Activated T-cell treated with anti-CD3 and anti-CD28 coated beads, Interleukin-2, amount 50 U/mL, for 1 hour (primary cell): ENCODE measurements around the gene C16orf87.
A peak's percentile ranks its signal among the peaks of the same experiment; 100 is the strongest.
"Not testable (repeated sequence)": the region's sequence is repeated elsewhere in the genome, so short reads cannot be mapped to it uniquely, and the experiment has no call there.

Source experiments
- DNase-seq: peaks from one replicate; pipeline ENCODE4 v3.0.0-alpha.2; 2020

The C16orf87 gene

GRCh38 chr16:46793841-46794240 is 37.1 kb downstream of the C16orf87 start:
- DNase-seq: no peak

- no peak for DNase-seq
Observed at GRCh38 chr16:46790599-46791270, 40.2 kb downstream of the C16orf87 start.

- DNase-seq: peak; percentile 84
Observed at GRCh38 chr16:46789499-46790414, 41.2 kb downstream of the C16orf87 start.

DNA sequence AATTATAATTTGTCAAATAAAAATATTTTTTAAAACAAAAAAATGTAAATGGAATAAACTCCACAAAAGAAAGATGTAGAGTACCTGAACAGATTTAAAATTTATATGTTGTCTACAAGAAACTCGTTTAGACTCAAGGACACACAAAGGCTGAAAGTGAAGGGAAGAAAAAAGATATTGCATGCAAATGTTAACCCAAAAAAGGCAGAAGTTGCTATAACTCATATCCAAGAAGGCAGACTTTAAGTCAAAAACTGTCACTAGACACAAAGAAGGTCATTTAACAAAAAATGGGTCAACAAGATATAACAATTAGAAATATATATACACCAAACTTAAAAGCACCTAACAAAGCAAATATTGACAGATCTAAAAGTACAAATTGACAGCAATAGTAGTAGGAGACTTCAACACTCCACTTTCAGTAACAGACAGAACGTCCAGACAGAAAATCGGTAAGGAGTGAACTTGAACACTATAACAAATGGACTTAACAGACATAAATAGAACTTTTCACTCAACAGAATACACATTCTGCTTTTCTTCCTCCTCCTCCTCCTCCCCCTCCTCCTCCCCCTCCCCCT is 42.0 kb downstream of the C16orf87 start:
- DNase-seq: no peak

DNA sequence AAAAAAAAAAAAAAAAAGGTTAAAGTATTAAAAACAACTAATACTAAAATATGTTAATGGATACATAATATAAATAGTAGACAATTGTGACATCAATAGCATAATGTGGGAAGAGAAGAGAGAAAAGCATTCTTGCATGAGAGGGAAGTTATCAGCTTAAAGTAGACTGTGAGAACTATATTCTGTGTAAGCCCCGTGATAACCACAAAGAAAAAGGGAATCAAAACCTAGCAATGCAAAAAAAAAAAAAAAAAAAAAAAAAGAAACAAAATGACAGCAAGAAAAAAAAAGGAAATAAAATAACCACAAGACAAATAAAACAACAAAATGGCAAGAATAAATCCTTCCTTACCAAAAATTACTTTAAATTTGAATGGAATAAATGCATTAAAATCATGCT is 43.1 kb downstream of the C16orf87 start:
- no peak for DNase-seq

GRCh38 chr16:46785076-46785845 is 45.7 kb downstream of the C16orf87 start:
- no peak for DNase-seq

- DNase-seq: not testable (repeated sequence)
Observed at GRCh38 chr16:46784569-46784968, 46.4 kb downstream of the C16orf87 start.

- no peak for DNase-seq
Observed at GRCh38 chr16:46783800-46784199, 47.2 kb downstream of the C16orf87 start.

- DNase-seq: no peak
Observed at GRCh38 chr16:46782320-46782719, 48.7 kb downstream of the C16orf87 start.

DNA sequence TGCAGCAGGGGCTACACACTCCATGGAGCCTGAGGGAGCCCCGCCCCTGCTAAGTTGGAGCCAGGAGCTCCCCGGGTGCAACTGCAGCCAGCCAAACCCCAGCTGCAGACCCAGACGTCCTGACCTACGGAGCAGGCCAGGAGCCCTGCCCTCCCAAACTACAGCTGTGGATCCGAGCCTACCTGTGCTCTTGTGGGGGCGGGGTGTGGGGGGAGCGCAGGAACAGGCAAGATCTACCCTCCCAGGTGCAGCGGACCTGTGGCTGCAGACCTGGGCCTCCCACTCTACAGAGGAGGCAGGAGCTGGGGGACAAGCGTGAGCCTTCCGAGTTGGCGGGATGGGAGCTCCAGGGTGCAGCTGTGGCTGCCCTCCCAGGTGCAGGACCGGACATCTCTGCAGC is 53.2 kb downstream of the C16orf87 start:
- DNase-seq: no peak

- DNase-seq: no peak
Observed at GRCh38 chr16:46775214-46775613, 55.8 kb downstream of the C16orf87 start.

GRCh38 chr16:46774743-46775177 is 56.2 kb downstream of the C16orf87 start:
- no peak for DNase-seq

DNA sequence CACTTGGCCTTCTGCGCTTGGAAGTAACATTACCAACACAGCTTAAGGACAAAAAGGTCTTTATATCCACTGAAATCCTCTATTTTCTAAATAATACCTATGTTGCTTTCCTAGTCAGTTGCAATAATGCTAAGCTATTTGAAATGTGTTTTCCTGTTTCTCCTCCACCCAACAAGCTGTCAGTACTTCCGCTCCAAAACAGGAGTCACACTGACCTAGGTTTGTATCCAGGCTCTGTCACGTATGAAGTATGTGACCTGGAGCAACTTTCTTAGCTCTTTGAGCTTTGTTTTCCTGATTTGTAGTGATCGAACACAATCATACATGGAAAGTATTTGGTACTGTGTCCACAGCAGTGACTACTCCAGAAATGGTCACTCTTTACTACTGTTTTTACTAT is 58.5 kb downstream of the C16orf87 start:
- DNase-seq: no peak

DNA sequence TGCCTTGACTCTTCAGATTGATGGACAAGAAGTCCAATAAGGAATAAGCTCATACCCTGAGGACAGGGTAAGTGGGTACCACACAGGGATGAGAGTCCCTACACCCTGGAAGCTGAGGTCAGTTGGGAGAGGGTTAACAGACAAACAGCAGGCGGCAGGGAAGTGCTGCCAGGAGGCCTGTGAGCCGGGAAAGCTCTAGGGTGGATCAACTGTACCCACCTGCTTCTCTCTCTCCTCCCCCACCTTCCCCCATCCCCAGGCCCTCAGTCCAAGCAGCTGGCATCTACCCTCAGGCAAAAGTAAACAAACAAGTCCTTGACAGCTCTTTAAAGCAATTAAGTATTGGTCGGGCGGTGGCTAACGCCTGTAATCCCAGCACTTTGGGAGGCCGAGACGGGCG is 62.2 kb downstream of the C16orf87 start:
- no peak for DNase-seq

DNA sequence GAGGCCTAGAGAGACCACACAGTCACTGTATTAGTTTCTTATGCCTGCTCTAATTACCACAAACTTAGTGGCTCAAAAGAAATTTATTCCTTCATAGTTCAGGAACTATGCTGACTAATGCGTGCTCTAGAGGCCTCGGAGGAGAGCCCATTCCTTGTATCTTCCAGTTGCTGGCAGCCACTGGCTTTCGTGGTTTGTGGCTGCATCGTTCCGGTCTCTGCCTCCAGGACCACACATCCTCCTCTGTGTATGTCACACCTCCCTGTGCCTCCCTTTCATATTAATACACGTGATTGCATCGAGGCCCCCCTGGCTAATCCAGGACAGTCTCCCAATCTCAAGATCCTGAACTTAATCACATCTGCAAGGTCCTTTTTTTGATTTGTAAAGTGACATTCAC is 65.9 kb downstream of the C16orf87 start:
- no peak for DNase-seq

- no peak for DNase-seq
Observed at GRCh38 chr16:46763147-46763546, 67.8 kb downstream of the C16orf87 start.

DNA sequence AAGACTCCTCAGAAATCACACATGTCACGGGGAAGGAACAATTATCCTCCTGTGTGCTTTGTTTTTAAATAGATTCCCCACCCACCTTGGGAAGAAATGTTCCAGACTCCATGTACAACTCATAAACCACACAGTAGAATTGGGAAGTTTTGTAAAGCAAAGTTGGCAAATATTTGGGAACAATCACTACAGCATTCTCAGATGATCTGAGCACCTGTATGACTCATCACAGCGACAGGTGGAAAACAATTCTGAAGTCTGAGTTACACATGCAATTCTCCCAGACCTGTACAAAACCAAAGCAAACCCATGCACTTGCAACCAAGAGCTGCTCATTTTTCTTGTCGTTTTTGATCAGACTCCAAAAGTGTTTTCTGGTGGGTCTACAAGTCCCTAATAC is 68.4 kb downstream of the C16orf87 start:
- no peak for DNase-seq

DNA sequence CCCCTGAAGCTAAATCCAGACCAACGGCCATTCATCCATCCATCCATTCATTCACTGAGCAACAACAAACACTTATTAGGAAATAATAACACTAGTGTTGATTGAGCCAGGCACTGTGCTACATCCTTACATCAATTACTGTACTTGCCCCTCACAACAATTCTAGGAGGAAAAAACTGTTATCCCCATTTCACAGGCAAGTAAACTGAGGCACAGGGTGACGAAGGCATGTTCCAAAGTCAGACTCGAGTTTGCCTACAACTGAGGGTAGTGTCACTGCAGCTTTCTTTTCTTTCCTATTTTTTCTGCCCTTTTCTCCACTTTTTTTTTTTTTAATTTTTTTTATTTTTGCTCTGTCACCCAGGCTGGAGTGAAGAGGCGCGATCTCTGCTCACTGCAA is 71.7 kb downstream of the C16orf87 start:
- DNase-seq: no peak

DNA sequence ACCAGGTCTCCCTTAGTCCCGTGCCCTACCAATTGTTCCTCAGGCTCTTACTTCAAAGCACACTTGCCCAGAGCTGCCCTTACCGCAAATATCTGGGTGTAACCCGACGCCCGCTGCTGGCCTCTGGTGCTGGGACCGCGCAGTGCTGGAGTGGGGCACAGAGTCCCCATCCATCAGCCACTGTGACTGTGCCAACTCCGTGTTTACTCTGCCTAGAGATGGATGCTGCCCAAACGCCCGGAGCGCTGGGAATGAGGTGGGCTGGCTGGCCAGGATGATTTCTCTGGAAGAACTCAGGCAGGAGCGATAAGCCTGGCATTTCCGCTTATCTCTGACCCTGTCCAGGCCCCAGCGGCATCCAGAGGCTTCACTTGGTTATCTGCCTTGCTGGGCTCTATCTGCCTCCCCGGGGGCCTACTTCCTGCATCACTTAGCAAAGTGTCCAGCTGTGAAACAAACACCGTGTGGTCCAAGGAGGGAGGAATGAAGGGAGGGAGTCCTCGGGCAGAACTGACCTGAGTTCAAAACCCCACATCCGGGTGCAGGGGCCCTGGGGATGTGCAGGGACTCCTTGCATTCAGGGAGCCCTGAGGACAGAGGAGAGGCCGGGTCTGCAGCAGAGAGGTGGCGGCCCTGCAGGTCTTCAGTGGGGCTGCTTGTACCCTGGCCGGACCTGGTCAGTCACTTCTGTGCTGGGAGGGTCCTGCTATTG is 73.5 kb downstream of the C16orf87 start:
- DNase-seq: no peak

DNA sequence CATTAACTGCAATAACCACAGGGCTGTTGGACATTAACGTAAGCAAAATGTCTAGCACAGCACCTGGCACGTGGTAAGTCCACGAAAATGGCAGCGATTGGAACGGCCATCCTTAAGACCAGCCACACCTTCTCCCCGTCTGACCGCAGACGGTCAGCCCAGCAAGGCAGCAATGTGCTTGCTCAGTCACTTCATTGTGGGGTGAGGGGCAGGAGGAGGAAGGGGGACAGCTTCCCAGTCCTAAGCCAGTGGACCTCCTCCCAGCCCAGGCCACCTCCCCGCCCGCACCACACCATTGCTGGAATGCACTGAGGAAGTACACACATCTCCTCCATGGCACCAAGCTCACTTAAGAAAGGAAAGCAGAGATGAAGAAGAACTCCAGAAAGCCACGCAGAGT is 74.2 kb downstream of the C16orf87 start:
- no peak for DNase-seq

DNA sequence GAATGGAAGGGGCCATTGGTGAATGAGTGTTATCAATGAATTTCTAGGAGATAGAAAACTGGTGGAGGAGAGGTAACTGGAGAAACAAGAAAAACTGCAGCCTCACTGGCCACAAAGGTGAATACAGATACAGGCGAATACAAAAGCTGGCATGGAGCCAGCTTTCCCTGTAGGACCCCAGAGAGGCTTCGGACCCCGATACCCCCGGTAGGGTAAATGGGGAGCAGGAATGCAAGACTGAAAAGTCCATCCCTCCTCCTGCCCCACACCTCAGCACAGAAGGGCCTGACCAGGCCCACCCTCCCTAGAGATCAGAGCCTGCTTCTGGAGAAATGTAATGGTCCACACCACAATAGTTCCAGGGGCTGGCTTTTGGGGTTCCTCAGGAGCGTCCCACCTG is 78.0 kb downstream of the C16orf87 start:
- DNase-seq: no peak

DNA sequence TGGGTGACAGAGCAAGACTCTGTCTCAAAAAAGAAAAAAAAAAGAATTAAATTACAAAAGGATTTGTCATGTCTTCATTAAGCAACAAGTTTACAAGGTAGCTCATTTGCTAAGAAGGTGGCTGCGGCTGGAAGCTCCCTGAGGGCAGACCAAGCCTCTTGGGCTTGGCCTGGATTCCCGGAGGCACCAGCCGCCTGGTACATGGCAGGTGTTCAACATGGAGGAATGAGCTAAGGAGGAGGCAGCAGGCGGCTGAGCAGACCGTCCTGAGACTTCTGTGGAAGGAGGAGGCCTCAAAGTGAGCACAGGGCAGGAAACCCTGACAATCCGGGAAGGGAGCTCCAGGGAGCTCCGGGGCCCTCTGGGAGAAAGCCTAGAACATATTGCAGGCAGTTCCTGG is 79.6 kb downstream of the C16orf87 start:
- DNase-seq: no peak
